H9 (cell line): ENCODE measurements around the gene HOXA4. TPM values are rescaled to one million over a fixed set of nuclear protein-coding genes. Genes with fewer than 3 reads are reported as not detected.

Source experiments
- DNase-seq: peaks from one replicate; pipeline ENCODE4 v3.0.0-alpha.2; 2017
- H2AFZ ChIP-seq: one replicate; pipeline ENCODE4 v1.6.1; 2013; ENCODE audit warnings: mild to moderate bottlenecking, low read length, control low read depth, moderate library complexity
- H2AK5ac ChIP-seq: 2 replicates; pipeline ENCODE4 v1.6.1; 2013; ENCODE audit warnings: low read length, control low read depth, mixed read lengths; ENCODE audit not compliant: insufficient read length
- H2BK120ac ChIP-seq: one replicate; pipeline ENCODE4 v1.6.1; 2013; ENCODE audit warnings: low read depth, mild to moderate bottlenecking, low read length, control low read depth, inconsistent platforms; ENCODE audit not compliant: poor library complexity, severe bottlenecking
- H2BK12ac ChIP-seq: 2 replicates; pipeline ENCODE4 v1.6.1; 2013; ENCODE audit warnings: low read length, control low read depth, mixed read lengths, low read depth; ENCODE audit not compliant: insufficient read length
- H2BK15ac ChIP-seq: 2 replicates; pipeline ENCODE4 v1.6.1; 2013; ENCODE audit warnings: low read depth, low read length, control low read depth
- H2BK20ac ChIP-seq: one replicate; pipeline ENCODE4 v1.6.1; 2013; ENCODE audit warnings: low read depth, mild to moderate bottlenecking, low read length, control low read depth, inconsistent platforms; ENCODE audit not compliant: poor library complexity, severe bottlenecking
- H2BK5ac ChIP-seq: 2 replicates; pipeline ENCODE4 v1.6.1; 2013; ENCODE audit warnings: low read length, control low read depth, mixed read lengths; ENCODE audit not compliant: insufficient read length
- H3K14ac ChIP-seq: 2 replicates; pipeline ENCODE4 v1.6.1; 2013; ENCODE audit warnings: low read length, control low read depth; ENCODE audit not compliant: insufficient read depth
- H3K18ac ChIP-seq: 2 replicates; pipeline ENCODE4 v1.6.1; 2013; ENCODE audit warnings: low read depth, mild to moderate bottlenecking, mixed read lengths, low read length, control low read depth; ENCODE audit not compliant: insufficient read length
- H3K23ac ChIP-seq: 2 replicates; pipeline ENCODE4 v1.6.1; 2013; ENCODE audit warnings: low read length, control low read depth, mixed read lengths, low read depth; ENCODE audit not compliant: insufficient read length
- H3K23me2 ChIP-seq: 2 replicates; pipeline ENCODE4 v1.6.1; 2013; ENCODE audit warnings: low read depth, mild to moderate bottlenecking, mixed read lengths, low read length, control low read depth; ENCODE audit not compliant: insufficient read length, poor library complexity, severe bottlenecking
- H3K27ac ChIP-seq: 2 replicates; pipeline ENCODE4 v1.5.1; 2013; ENCODE audit warnings: low read length, control low read depth, mixed read lengths, low read depth; ENCODE audit not compliant: insufficient read length
- H3K27me3 ChIP-seq: 2 replicates; pipeline ENCODE4 v1.6.1; 2013; ENCODE audit warnings: low read length, control low read depth, inconsistent platforms; ENCODE audit not compliant: insufficient read depth
- H3K4ac ChIP-seq: 2 replicates; pipeline ENCODE4 v1.6.1; 2013; ENCODE audit warnings: low read depth, mild to moderate bottlenecking, control low read depth, inconsistent platforms, low read length, moderate library complexity
- H3K4me1 ChIP-seq: 2 replicates; pipeline ENCODE4 v1.6.1; 2013; ENCODE audit warnings: low read length, control low read depth, inconsistent platforms; ENCODE audit not compliant: insufficient read depth
- H3K4me2 ChIP-seq: 2 replicates; pipeline ENCODE4 v1.6.1; 2013; ENCODE audit warnings: low read length, control low read depth, mixed read lengths; ENCODE audit not compliant: insufficient read length, insufficient read depth
- H3K56ac ChIP-seq: 2 replicates; pipeline ENCODE4 v1.6.1; 2013; ENCODE audit warnings: low read depth, mild to moderate bottlenecking, mixed read lengths, low read length, control low read depth; ENCODE audit not compliant: insufficient read length
- H3K79me1 ChIP-seq: 2 replicates; pipeline ENCODE4 v1.6.1; 2013; ENCODE audit warnings: low read depth, mild to moderate bottlenecking, moderate library complexity, low read length, control low read depth, inconsistent platforms; ENCODE audit not compliant: insufficient read depth, poor library complexity, severe bottlenecking
- H3K79me2 ChIP-seq: 2 replicates; pipeline ENCODE4 v1.6.1; 2013; ENCODE audit warnings: low read length, control low read depth, inconsistent platforms; ENCODE audit not compliant: insufficient read depth
- H3K9ac ChIP-seq: 2 replicates; pipeline ENCODE4 v1.6.1; 2013; ENCODE audit warnings: low read length, control low read depth, mixed read lengths; ENCODE audit not compliant: insufficient read length; ENCODE audit errors: extremely low read depth
- H3K9me3 ChIP-seq: one replicate; pipeline ENCODE4 v1.6.1; 2013; ENCODE audit warnings: low read depth, low read length, inconsistent platforms; ENCODE audit not compliant: control insufficient read depth
- H3T11ph ChIP-seq: one replicate; pipeline ENCODE4 v1.6.1; 2013; ENCODE audit warnings: mild to moderate bottlenecking, low read length, control low read depth, inconsistent platforms
- H4K20me1 ChIP-seq: one replicate; pipeline ENCODE4 v1.6.1; 2013; ENCODE audit not compliant: control insufficient read depth, insufficient read length, insufficient read depth
- H4K5ac ChIP-seq: 2 replicates; pipeline ENCODE4 v1.6.1; 2013; ENCODE audit warnings: low read depth, mild to moderate bottlenecking, mixed read lengths, low read length, control low read depth; ENCODE audit not compliant: insufficient read length
- H4K8ac ChIP-seq: replicated peaks from 2 replicates; pipeline ENCODE4 v1.6.1; 2013; ENCODE audit warnings: low read length, control low read depth, mixed read lengths, low read depth; ENCODE audit not compliant: insufficient read length
- H4K91ac ChIP-seq: 2 replicates; pipeline ENCODE4 v1.6.1; 2013; ENCODE audit warnings: low read depth, mild to moderate bottlenecking, moderate library complexity, mixed read lengths, low read length, control low read depth; ENCODE audit not compliant: insufficient read length
- H3K27ac Mint-ChIP-seq, 3 experiments: 2 replicates in 2 of 3; 3 replicates in 1 of 3; pipeline ENCODE4 v1.8.0; 2020 to 2021; ENCODE audit warnings: mixed read lengths in 3 of 3, mild to moderate bottlenecking in 1 of 3, moderate library complexity in 1 of 3
- H3K27me3 Mint-ChIP-seq: 2 replicates; pipeline ENCODE4 v1.8.0; 2021; ENCODE audit warnings: low read depth, mild to moderate bottlenecking, moderate library complexity, mixed read lengths
- H3K36me3 Mint-ChIP-seq, 3 experiments: 2 replicates in 2 of 3; 3 replicates in 1 of 3; pipeline ENCODE4 v1.8.0; 2020 to 2021; ENCODE audit warnings: low read depth in 3 of 3, mixed read lengths in 3 of 3; ENCODE audit not compliant: insufficient read depth in 1 of 3
- H3K4me1 Mint-ChIP-seq, 2 experiments: 2 replicates each; pipeline ENCODE4 v1.8.0; 2020; ENCODE audit warnings: mixed read lengths in 2 of 2
- H3K4me3 Mint-ChIP-seq, 2 experiments: 2 replicates in 1 of 2; 3 replicates in 1 of 2; pipeline ENCODE4 v1.8.0; 2020 to 2021; ENCODE audit warnings: mild to moderate bottlenecking in 2 of 2, mixed read lengths in 2 of 2, moderate library complexity in 1 of 2
- H3K9me3 Mint-ChIP-seq, 2 experiments: 2 replicates in 1 of 2; 3 replicates in 1 of 2; pipeline ENCODE4 v1.8.0; 2020; ENCODE audit warnings: mild to moderate bottlenecking in 2 of 2, mixed read lengths in 2 of 2, moderate library complexity in 1 of 2
- CTCF ChIP-seq: fragments of 200-600 bp; sonication (generic); conservative IDR thresholded peaks from 3 replicates; pipeline ENCODE4 v1.8.0; 2021; ENCODE audit warnings: antibody characterized with exemption, mild to moderate bottlenecking
- WGBS: extraction: QIAGEN DNeasy Blood & Tissue Kit; methylation state at CpG from one replicate; pipeline ENCODE4 v1.1.7; 2013; ENCODE audit warnings: missing lambda C conversion rate, low lambda C conversion rate, mixed read lengths; ENCODE audit not compliant: insufficient read length; ENCODE audit errors: extremely low coverage; 5-methylcytosine and 5-hydroxymethylcytosine counted together
- total RNA-seq: library from RNA; stranded (reverse); gene quantifications from 2 replicates; pipeline ENCODE4 v1.2.1, GENCODE V29; 2021

The HOXA4 gene
- total RNA-seq, 1 experiment from 2014 or later: not detected

- Histone ChIP-seq H3K18ac (no peak overlapping the region), H3K27ac (no peak overlapping the region), H3K23me2 (no peaks in the 10 kb centered on the region), H3K9ac (no peak overlapping the region), H2BK15ac (no peak overlapping the region), H3T11ph (no peak overlapping the region), H3K27me3 (peaks cover 100% of the 10 kb centered on the region), H3K9me3 (no peaks in the 10 kb centered on the region), H4K5ac (no peak overlapping the region), H2AFZ (no peak overlapping the region), H3K23ac (no peak overlapping the region), H4K91ac (no peak overlapping the region), H4K20me1 (peaks cover 2% of the 10 kb centered on the region), H2BK20ac (no peak overlapping the region), H3K14ac (no peak overlapping the region), H2BK5ac (no peak overlapping the region), H3K4ac (no peak overlapping the region), H3K79me1 (no peaks in the 10 kb centered on the region), H2BK12ac (no peak overlapping the region), H2BK120ac (no peak overlapping the region), H3K4me1 (no peaks in the 10 kb centered on the region), H3K56ac (no peak overlapping the region), H3K79me2 (no peaks in the 10 kb centered on the region), H2AK5ac (no peak overlapping the region), H4K8ac (no peak overlapping the region), H3K4me2 (no peak overlapping the region)
- peaks cover 0 to 5% (median 0%) of the 10 kb centered on the region in 3 experiments; a peak in 1 of 7 replicates for H3K36me3 Mint-ChIP-seq
- no peak overlapping the region for H3K27ac Mint-ChIP-seq
- no peak for TF ChIP-seq CTCF
- H3K4me1 Mint-ChIP-seq: peaks cover 0 to 15% of the 10 kb centered on the region in 2 experiments; a peak in 1 of 4 replicates
- peaks cover 9 to 13% of the 10 kb centered on the region in 2 experiments; a peak in 4 of 5 replicates for H3K9me3 Mint-ChIP-seq
- H3K27me3 Mint-ChIP-seq: peaks cover 100% of the 10 kb centered on the region
- no peak overlapping the region; a peak in 1 of 5 replicates for H3K4me3 Mint-ChIP-seq
- DNase-seq: no peak
- no CpG with 5 or more reads among the region's 42 CpGs for WGBS
Measured at GRCh38 chr7:27122077-27122910, 8.3 kb downstream of the HOXA4 start.
